Stimulated activated CD4-positive, alpha-beta T cell treated with anti-CD3 and anti-CD28 coated beads, Interleukin-2, amount 100 ng/mL, for 48 hours (primary cell): ENCODE data around the gene SLC5A12.

Experiments used
- DNase-seq, 2 donors: peaks; one replicate each; pipeline ENCODE4 v3.0.0-alpha.2; 2020

The SLC5A12 gene

GRCh38 chr11:26719289-26719973 is 2.4 kb downstream of the SLC5A12 start:
- DNase-seq: no peak

- DNase-seq: no peak
Observed at GRCh38 chr11:26717771-26718170, 4.1 kb downstream of the SLC5A12 start.

GRCh38 chr11:26715133-26715532 is 6.7 kb downstream of the SLC5A12 start:
- no peak for DNase-seq

GRCh38 chr11:26712497-26712896 is 9.4 kb downstream of the SLC5A12 start:
- DNase-seq: no peak

GRCh38 chr11:26710489-26710888 is 11.4 kb downstream of the SLC5A12 start:
- no peak for DNase-seq

GRCh38 chr11:26708736-26709456 is 13.0 kb downstream of the SLC5A12 start:
- DNase-seq: no peak

- DNase-seq: no peak
Observed at GRCh38 chr11:26706181-26706580, 15.7 kb downstream of the SLC5A12 start.

- DNase-seq: no peak
Observed at GRCh38 chr11:26704249-26704648, 17.6 kb downstream of the SLC5A12 start.

- no peak for DNase-seq
Observed at GRCh38 chr11:26703411-26704191, 18.3 kb downstream of the SLC5A12 start.

- no peak for DNase-seq
Observed at GRCh38 chr11:26702406-26702805, 19.5 kb downstream of the SLC5A12 start.

- DNase-seq: no peak
Observed at GRCh38 chr11:26700574-26701235, 21.2 kb downstream of the SLC5A12 start.

GRCh38 chr11:26698224-26698623 is 23.6 kb downstream of the SLC5A12 start:
- DNase-seq: no peak

- no peak for DNase-seq
Observed at GRCh38 chr11:26696330-26696729, 25.5 kb downstream of the SLC5A12 start.

- no peak for DNase-seq
Observed at GRCh38 chr11:26688701-26689100, 33.2 kb downstream of the SLC5A12 start.

GRCh38 chr11:26687351-26687750 is 34.5 kb downstream of the SLC5A12 start:
- no peak for DNase-seq

GRCh38 chr11:26677566-26677965 is 44.3 kb downstream of the SLC5A12 start:
- no peak for DNase-seq

GRCh38 chr11:26676641-26677040 is 45.2 kb downstream of the SLC5A12 start:
- no peak for DNase-seq

GRCh38 chr11:26675233-26675928 is 46.5 kb downstream of the SLC5A12 start:
- DNase-seq: no peak

GRCh38 chr11:26665946-26666345 is 55.9 kb downstream of the SLC5A12 start:
- DNase-seq: no peak

GRCh38 chr11:26665036-26665435 is 56.8 kb downstream of the SLC5A12 start:
- no peak for DNase-seq

GRCh38 chr11:26662916-26663315 is 58.9 kb downstream of the SLC5A12 start:
- no peak for DNase-seq

- no peak for DNase-seq
Observed at GRCh38 chr11:26655287-26655686, 66.6 kb downstream of the SLC5A12 start.

- DNase-seq: no peak
Observed at GRCh38 chr11:26651916-26652315, 69.9 kb downstream of the SLC5A12 start.
